ENCODE data around the gene NRAP. TPM values are rescaled to one million over a fixed set of nuclear protein-coding genes. Genes with fewer than 3 reads are reported as not detected.

NRAP gene
- total and polyA plus RNA-seq, 10 of the 15 experiments (the other 5 are each of a cell fraction or from before 2014, with no cell fraction given), result not detected

DNA sequence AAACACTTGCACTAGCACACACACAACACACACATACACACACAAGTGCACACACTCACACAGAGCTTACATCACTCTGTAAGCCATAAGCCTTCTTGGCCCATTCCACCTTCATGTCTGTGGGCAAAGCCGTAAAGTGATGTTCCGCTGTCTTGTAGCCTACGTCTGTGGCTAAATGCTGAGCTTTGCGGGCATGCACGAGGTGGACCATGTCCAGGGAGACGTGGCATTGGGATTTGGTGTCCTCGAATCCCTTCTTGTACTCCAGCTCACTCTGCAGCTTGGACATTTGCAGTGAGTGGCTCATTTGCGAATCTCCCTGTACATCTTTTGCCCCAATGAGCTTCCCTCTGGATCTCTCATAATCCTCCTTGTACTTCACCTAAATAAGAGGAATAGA lies 42.0 kb downstream of the NRAP start:
- Histone ChIP-seq H3K79me2 (ENCODE audit: control insufficient read depth, insufficient read depth, low read length) (no peaks in the 10 kb centered on the region), H3K9ac (ENCODE audit: control insufficient read depth, insufficient read depth, low read length) (no peak overlapping the region), H3K36me3 (ENCODE audit: control insufficient read depth in 2 of 2, insufficient read depth in 2 of 2, low read length in 1 of 2) (no peaks in the 10 kb centered on the region), H4K20me1 (ENCODE audit: control insufficient read depth, insufficient read depth) (no peaks in the 10 kb centered on the region), H3K27ac (ENCODE audit: control insufficient read depth, insufficient read depth) (no peak overlapping the region), H3K9me3 (replicated peaks; ENCODE audit: control insufficient read depth, insufficient read depth, low read length) (no peaks in the 10 kb centered on the region), H2AFZ (ENCODE audit: control insufficient read depth, low read depth, low read length) (no peak overlapping the region), H3K4me3 (no peak overlapping the region), H3K27me3 (replicated peaks in 1 of 2; ENCODE audit: control insufficient read depth in 2 of 2, insufficient read depth in 2 of 2, low read length in 1 of 2) (peaks cover 5% of the 10 kb centered on the region in 2 experiments), H3K4me2 (ENCODE audit: control insufficient read depth, insufficient read depth) (no peak overlapping the region), H3K4me1 (ENCODE audit: control insufficient read depth, insufficient read depth, low read length) (no peaks in the 10 kb centered on the region)
- WGBS (ENCODE audit: insufficient coverage, insufficient replicate concordance, low lambda C conversion rate, missing lambda C conversion rate), result 34% methylated on average over 8 of the region's 8 CpGs
- ChIA-PET CTCF (no interaction called here), RAD21 (ENCODE audit: unreplicated experiment) (no interaction called here), POLR2A (no interaction called here), SMC1A (ENCODE audit: uncharacterized antibody, unreplicated experiment) (no interaction called here)
- DNase-seq (ENCODE audit: low read depth, low spot score) (no peak), ATAC-seq (no peak), FAIRE-seq (no peak)
- TF ChIP-seq SREBF2 (IDR thresholded peaks at IDR 0.05; ENCODE audit: low read length), result no peak
- no peak for TF ChIP-seq SMAD5 (IDR thresholded peaks at IDR 0.05; ENCODE audit: low read depth)
- TF ChIP-seq BRCA1 (IDR thresholded peaks at IDR 0.05; ENCODE audit: low read depth, low read length), result no peak
- no peak for TF ChIP-seq E2F8 (IDR thresholded peaks at IDR 0.05; ENCODE audit: low read depth, partially characterized antibody)
- no peak for TF ChIP-seq ZNF622 (IDR thresholded peaks at IDR 0.05)
- no peak for TF ChIP-seq IRF3 (IDR thresholded peaks at IDR 0.05)
- TF ChIP-seq MEF2B (IDR thresholded peaks at IDR 0.05; ENCODE audit: partially characterized antibody, poor library complexity, severe bottlenecking), result no peak
- TF ChIP-seq SUZ12 (IDR thresholded peaks at IDR 0.05; ENCODE audit: unreplicated experiment), result no peak
- TF ChIP-seq TARDBP (IDR thresholded peaks at IDR 0.05; ENCODE audit: borderline replicate concordance), result no peak
- TF ChIP-seq, protein P1, sequence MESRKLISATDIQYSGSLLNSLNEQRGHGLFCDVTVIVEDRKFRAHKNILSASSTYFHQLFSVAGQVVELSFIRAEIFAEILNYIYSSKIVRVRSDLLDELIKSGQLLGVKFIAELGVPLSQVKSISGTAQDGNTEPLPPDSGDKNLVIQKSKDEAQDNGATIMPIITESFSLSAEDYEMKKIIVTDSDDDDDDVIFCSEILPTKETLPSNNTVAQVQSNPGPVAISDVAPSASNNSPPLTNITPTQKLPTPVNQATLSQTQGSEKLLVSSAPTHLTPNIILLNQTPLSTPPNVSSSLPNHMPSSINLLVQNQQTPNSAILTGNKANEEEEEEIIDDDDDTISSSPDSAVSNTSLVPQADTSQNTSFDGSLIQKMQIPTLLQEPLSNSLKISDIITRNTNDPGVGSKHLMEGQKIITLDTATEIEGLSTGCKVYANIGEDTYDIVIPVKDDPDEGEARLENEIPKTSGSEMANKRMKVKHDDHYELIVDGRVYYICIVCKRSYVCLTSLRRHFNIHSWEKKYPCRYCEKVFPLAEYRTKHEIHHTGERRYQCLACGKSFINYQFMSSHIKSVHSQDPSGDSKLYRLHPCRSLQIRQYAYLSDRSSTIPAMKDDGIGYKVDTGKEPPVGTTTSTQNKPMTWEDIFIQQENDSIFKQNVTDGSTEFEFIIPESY (IDR thresholded peaks at IDR 0.05), result no peak
- TF ChIP-seq TCF3 (IDR thresholded peaks at IDR 0.05; ENCODE audit: borderline replicate concordance, insufficient read depth, low read depth, low read length), result no peak
- no peak for TF ChIP-seq IKZF1 (conservative IDR thresholded peaks at IDR 0.05)
- no peak for TF ChIP-seq SRF (IDR thresholded peaks at IDR 0.05; ENCODE audit: low read depth in 2 of 2, low read length in 2 of 2)
- no peak for TF ChIP-seq DPF2 (IDR thresholded peaks at IDR 0.05)
- no peak for TF ChIP-seq HDAC6 (IDR thresholded peaks at IDR 0.05; ENCODE audit: unreplicated experiment)
- in situ Hi-C loops (cut with MboI) (no loop called here), intact Hi-C loops (cut with micrococcal nuclease; ENCODE audit: unreplicated experiment) (no loop called here)
- BruUV-seq (replicated peaks), result no TSS peak

Data from GM12878 (cell line).